Suprapubic skin (tissue), 3 donors: ENCODE results near the gene PLAAT2.

Source experiments
- EP300 ChIP-seq: sonication (generic); formaldehyde crosslinking; IDR thresholded peaks from one replicate; pipeline ENCODE4 v1.6.1; 2017; ENCODE audit warnings: antibody characterized with exemption
- TF ChIP-seq, protein P1 (sequence below), 2 donors: fragments of 200-600 bp in 1 of 2; fragments of 450-650 bp in 1 of 2; sonication (generic) in 1 of 2; IDR thresholded peaks; one replicate each; pipeline ENCODE4 v1.5.1; 2016 to 2019; ENCODE audit warnings: antibody characterized with exemption in 2 of 2, mild to moderate bottlenecking in 1 of 2, moderate library complexity in 1 of 2

DNA sequence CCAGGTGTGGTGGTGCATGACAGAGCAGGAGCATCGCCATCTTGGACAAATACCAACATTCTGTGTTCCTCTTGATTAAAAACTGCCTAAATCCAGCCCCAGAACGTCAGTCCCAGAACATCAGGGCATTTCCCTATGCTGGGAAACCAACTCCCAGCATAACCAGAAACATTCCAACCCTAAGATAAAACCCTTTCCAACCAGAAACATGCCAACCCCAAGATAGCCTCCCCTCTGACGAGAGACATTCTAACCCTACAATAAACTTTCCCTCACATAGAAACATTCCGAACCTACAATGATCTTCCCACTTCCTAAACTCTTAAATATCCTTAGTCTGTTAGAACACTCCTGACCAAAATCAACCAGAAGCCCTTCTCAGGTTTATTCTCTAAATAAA is 15.0 kb downstream of the PLAAT2 start:
- TF ChIP-seq, protein P1, sequence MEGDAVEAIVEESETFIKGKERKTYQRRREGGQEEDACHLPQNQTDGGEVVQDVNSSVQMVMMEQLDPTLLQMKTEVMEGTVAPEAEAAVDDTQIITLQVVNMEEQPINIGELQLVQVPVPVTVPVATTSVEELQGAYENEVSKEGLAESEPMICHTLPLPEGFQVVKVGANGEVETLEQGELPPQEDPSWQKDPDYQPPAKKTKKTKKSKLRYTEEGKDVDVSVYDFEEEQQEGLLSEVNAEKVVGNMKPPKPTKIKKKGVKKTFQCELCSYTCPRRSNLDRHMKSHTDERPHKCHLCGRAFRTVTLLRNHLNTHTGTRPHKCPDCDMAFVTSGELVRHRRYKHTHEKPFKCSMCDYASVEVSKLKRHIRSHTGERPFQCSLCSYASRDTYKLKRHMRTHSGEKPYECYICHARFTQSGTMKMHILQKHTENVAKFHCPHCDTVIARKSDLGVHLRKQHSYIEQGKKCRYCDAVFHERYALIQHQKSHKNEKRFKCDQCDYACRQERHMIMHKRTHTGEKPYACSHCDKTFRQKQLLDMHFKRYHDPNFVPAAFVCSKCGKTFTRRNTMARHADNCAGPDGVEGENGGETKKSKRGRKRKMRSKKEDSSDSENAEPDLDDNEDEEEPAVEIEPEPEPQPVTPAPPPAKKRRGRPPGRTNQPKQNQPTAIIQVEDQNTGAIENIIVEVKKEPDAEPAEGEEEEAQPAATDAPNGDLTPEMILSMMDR (IDR thresholded peaks at IDR 0.05): no peak
- TF ChIP-seq EP300: no peak
